Psoas muscle (tissue), 8 donors: ENCODE results near the gene SMURF2. TPM values are rescaled to one million over a fixed set of nuclear protein-coding genes. Genes with fewer than 3 reads are reported as not detected.
A peak's percentile ranks its signal among the peaks of the same experiment; 100 is the strongest.

ENCODE experiments used
- ATAC-seq, 4 donors: fragments of 200-7000 bp; cut with Tn5 transposase; one replicate each; pipeline ENCODE4 v1.9.1; 2020; ENCODE audit warnings: moderate library complexity in 3 of 4, mild to moderate bottlenecking in 2 of 4
- DNase-seq, 2 donors: peaks; one replicate each; pipeline ENCODE4 v3.0.0-alpha.2; 2020
- H3K27ac ChIP-seq: fragments of 200-600 bp; one replicate; pipeline ENCODE4 v1.8.0; 2022
- H3K27me3 ChIP-seq, 3 donors: fragments of 200-600 bp in 1 of 3; one replicate each; pipeline versions ENCODE4 v1.6.1 to v1.8.0; 2013 to 2022; ENCODE audit warnings: low read length in 2 of 3, mild to moderate bottlenecking in 2 of 3, moderate library complexity in 1 of 3; ENCODE audit not compliant: insufficient read depth in 3 of 3
- H3K36me3 ChIP-seq, 2 donors: fragments of 200-600 bp in 1 of 2; one replicate each; pipeline versions ENCODE4 v1.6.1 to v1.8.0; 2013 to 2022; ENCODE audit warnings: low read depth in 1 of 2, mild to moderate bottlenecking in 1 of 2, moderate library complexity in 1 of 2; ENCODE audit not compliant: insufficient read depth in 1 of 2
- H3K4me1 ChIP-seq: fragments of 200-600 bp; one replicate; pipeline ENCODE4 v1.8.0; 2022
- H3K4me3 ChIP-seq: fragments of 200-600 bp; one replicate; pipeline ENCODE4 v1.8.0; 2022; ENCODE audit warnings: mild to moderate bottlenecking
- H3K9me3 ChIP-seq: fragments of 200-600 bp; one replicate; pipeline ENCODE4 v1.8.0; 2022
- CTCF ChIP-seq: fragments of 200-600 bp; IDR thresholded peaks from one replicate; pipeline ENCODE4 v1.8.0; 2022; ENCODE audit warnings: antibody characterized with exemption
- WGBS, 3 donors: extraction: QIAGEN DNeasy Blood & Tissue Kit; methylation state at CpG; one replicate each; pipeline versions ENCODE4 v1.1.6 to v1.1.7; 2013; 5-methylcytosine and 5-hydroxymethylcytosine counted together
- intact Hi-C, 2 donors: fragments of 100-400 bp; cut with DNase I; formaldehyde crosslinking; loops; one replicate each; pipeline versions ENCODE4 v1.11.0 to v1.14.2; 2022
- polyA plus RNA-seq, 3 donors: library from polyadenylated mRNA; stranded (reverse); fragments of 200-250 nt; gene quantifications; one replicate each; pipeline ENCODE4 v1.2.3, GENCODE V29; 2013
- total RNA-seq, 4 donors: library from RNA; stranded (reverse); fragmentation: NEBNext Ultra II Directional in 2 of 4; extraction: Animal tissue kit (Norgen Biotek cat#: 25700) in 2 of 4; gene quantifications; one replicate each; pipeline versions ENCODE4 v1.2.1 to v1.2.4, GENCODE V29; 2021 to 2023
- donor health status: healthy with polysubstance abuse.
- donor health status: DM: no; HTN: no; CAD: no; lungs with moderate emphysema.
- donor health status: Bipolar disorder and iron deficiency.
- donor health status: healthy.
- donor health status: DM: yes; HTN: yes; CAD: no.
- donor health status: DM: no; HTN: no; CAD: no.
- donor health status: DM: no; HTN: no; CAD: no.
- donor health status: DM: yes; HTN: yes; CAD: no.

The SMURF2 gene
- total and polyA plus RNA-seq, 7 donors, result 4.3 to 12.0 (median 8.3) TPM

- intact Hi-C loops, result no loop called here
- no peak for ATAC-seq
- DNase-seq, result no peak
- WGBS, 3 donors, result 84 to 88% (median 88%) methylated on average over 2 of the region's 2 CpGs
- no peak for TF ChIP-seq CTCF
- no peaks in the 10 kb centered on the region for H3K36me3 ChIP-seq
- no peaks in the 10 kb centered on the region for H3K9me3 ChIP-seq
- peaks cover 6% of the 10 kb centered on the region for H3K4me1 ChIP-seq
- H3K4me3 ChIP-seq, result no peak overlapping the region
- no peak overlapping the region for H3K27ac ChIP-seq
- H3K27me3 ChIP-seq, result no peaks in the 10 kb centered on the region
These were observed 40.7 kb upstream of the SMURF2 start for GRCh38 chr17:64702815-64703214.

- ATAC-seq (no peak), DNase-seq (no peak)
- TF ChIP-seq CTCF, result no peak
- no peaks in the 10 kb centered on the region for H3K9me3 ChIP-seq
- 76 to 84% (median 82%) methylated on average over 2 of the region's 2 CpGs for WGBS, 3 donors
- H3K36me3 ChIP-seq, result no peaks in the 10 kb centered on the region
- intact Hi-C loops, result no loop called here
- H3K4me1 ChIP-seq, result no peaks in the 10 kb centered on the region
- H3K27ac ChIP-seq, result no peak overlapping the region
- no peak overlapping the region for H3K4me3 ChIP-seq
- H3K27me3 ChIP-seq, result no peaks in the 10 kb centered on the region
These were observed 36.6 kb upstream of the SMURF2 start for GRCh38 chr17:64698725-64699124.

- Histone ChIP-seq H3K27me3 (no peaks in the 10 kb centered on the region), H3K36me3 (no peaks in the 10 kb centered on the region), H3K4me1 (no peaks in the 10 kb centered on the region), H3K4me3 (no peak overlapping the region), H3K27ac (no peak overlapping the region), H3K9me3 (no peaks in the 10 kb centered on the region)
- intact Hi-C loops, result no loop called here
- ATAC-seq, result peak; percentile 53 to 88 (median 70)
- no peak for TF ChIP-seq CTCF
- WGBS, 3 donors, result 33 to 42% (median 39%) methylated on average over 5 of the region's 5 CpGs
- DNase-seq, result peak; percentile 56 to 61
These were observed 32.1 kb upstream of the SMURF2 start for GRCh38 chr17:64694207-64694606.

- DNase-seq (no peak), ATAC-seq (no peak)
- intact Hi-C loops, result no loop called here
- Histone ChIP-seq H3K4me3 (no peak overlapping the region), H3K9me3 (no peaks in the 10 kb centered on the region), H3K27me3 (no peaks in the 10 kb centered on the region), H3K36me3 (no peaks in the 10 kb centered on the region), H3K27ac (no peak overlapping the region), H3K4me1 (no peaks in the 10 kb centered on the region)
- WGBS, 3 donors, result 80 to 82% (median 82%) methylated on average over 3 of the region's 3 CpGs
- TF ChIP-seq CTCF, result no peak
These were observed 30.1 kb upstream of the SMURF2 start for GRCh38 chr17:64692187-64692586.

DNA sequence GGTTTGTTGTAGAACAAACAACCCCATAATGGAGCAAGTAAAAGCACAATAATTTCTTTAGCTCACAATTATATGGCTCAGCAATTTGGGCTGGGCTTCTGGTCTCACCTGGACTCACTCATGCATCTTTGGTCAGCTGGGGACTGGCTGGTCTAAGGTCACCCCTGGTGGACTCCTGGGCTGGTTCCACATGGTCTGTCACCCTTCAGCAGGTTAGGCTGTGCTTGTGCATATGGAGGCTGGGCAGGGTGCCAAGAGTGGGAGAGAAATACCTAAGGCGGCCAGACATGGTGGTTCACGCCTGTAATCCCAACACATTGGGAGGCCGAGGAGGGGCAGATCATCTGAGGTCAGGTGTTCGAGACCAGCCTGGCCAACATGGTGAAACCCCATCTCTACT, 27.0 kb upstream of the SMURF2 start:
- TF ChIP-seq CTCF, result no peak
- ATAC-seq (no peak), DNase-seq (no peak)
- intact Hi-C loops, result no loop called here
- Histone ChIP-seq H3K36me3 (no peaks in the 10 kb centered on the region), H3K4me3 (no peak overlapping the region), H3K4me1 (no peaks in the 10 kb centered on the region), H3K27me3 (no peaks in the 10 kb centered on the region), H3K27ac (no peak overlapping the region), H3K9me3 (no peaks in the 10 kb centered on the region)
- WGBS, 3 donors, result 92 to 98% (median 95%) methylated on average over 4 of the region's 4 CpGs
